Cerebellar nuclear complex (tissue), 1 donor: ENCODE data around the gene RAET1E.
"Not testable (repeated sequence)": the region's sequence is repeated elsewhere in the genome, so short reads cannot be mapped to it uniquely, and the experiment has no call there.

Experiments
- DNase-seq, 2 experiments: peaks; one replicate each; lab custom pipeline; 2025; lab: John Stamatoyannopoulos, UW

RAET1E gene

GRCh38 chr6:149909701-149910470 lies 12.0 kb upstream of the RAET1E start:
- DNase-seq: no peak

- DNase-seq: not testable (repeated sequence)
These were observed 10.6 kb upstream of the RAET1E start for GRCh38 chr6:149908480-149908879.

GRCh38 chr6:149907317-149907716 lies 9.4 kb upstream of the RAET1E start:
- DNase-seq: no peak

- DNase-seq: no peak
These were observed 8.5 kb upstream of the RAET1E start for GRCh38 chr6:149906405-149906804.

GRCh38 chr6:149905911-149906371 lies 8.0 kb upstream of the RAET1E start:
- no peak for DNase-seq

- DNase-seq: no peak
These were observed 7.5 kb upstream of the RAET1E start for GRCh38 chr6:149905371-149905910.

- DNase-seq: no peak
These were observed 6.9 kb upstream of the RAET1E start for GRCh38 chr6:149904661-149905370.

GRCh38 chr6:149903938-149904611 lies 6.2 kb upstream of the RAET1E start:
- no peak for DNase-seq

GRCh38 chr6:149901444-149902140 lies 3.7 kb upstream of the RAET1E start:
- DNase-seq: no peak

GRCh38 chr6:149900620-149901443 lies 2.9 kb upstream of the RAET1E start:
- DNase-seq: no peak

GRCh38 chr6:149899926-149900619 lies 2.2 kb upstream of the RAET1E start:
- DNase-seq: no peak

- DNase-seq: no peak
These were observed 1.6 kb upstream of the RAET1E start for GRCh38 chr6:149899486-149899885.

GRCh38 chr6:149898966-149899365 lies 1.1 kb upstream of the RAET1E start:
- no peak for DNase-seq

- DNase-seq: peak in 1 of 2 experiments; percentile 12
These were observed 757 bp downstream of the RAET1E start for GRCh38 chr6:149897015-149897697.

GRCh38 chr6:149896491-149896890 lies 1.4 kb downstream of the RAET1E start:
- no peak for DNase-seq

GRCh38 chr6:149895833-149896271 lies 2.1 kb downstream of the RAET1E start:
- peak in 1 of 2 experiments; percentile 5 for DNase-seq

- no peak for DNase-seq
These were observed 2.8 kb downstream of the RAET1E start for GRCh38 chr6:149895048-149895590.

GRCh38 chr6:149891864-149892263 lies 6.0 kb downstream of the RAET1E start:
- DNase-seq: not testable (repeated sequence)

GRCh38 chr6:149891259-149891658 lies 6.7 kb downstream of the RAET1E start:
- DNase-seq: no peak
